Cardiac fibroblast (primary cell): Measurements from ENCODE around the gene AFF1.

ENCODE experiments used
- DNase-seq, 2 donors: peaks; one replicate each; pipeline versions ENCODE4 v3.0.0 to v3.0.0-alpha.2; 2010; ENCODE audit warnings: low read depth in 2 of 2
- H3K4me3 ChIP-seq, 2 donors: replicated peaks in 1 of 2; 1 replicate in 1 of 2; 2 replicates in 1 of 2; pipeline ENCODE4 v1.5.1; 2011; ENCODE audit warnings: low read depth in 2 of 2, low read length in 2 of 2, mild to moderate bottlenecking in 2 of 2, moderate library complexity in 1 of 2
- TF ChIP-seq, protein P1 (sequence below): IDR thresholded peaks from one replicate; pipeline ENCODE4 v1.5.1; 2011; ENCODE audit warnings: low read depth, mild to moderate bottlenecking, low read length, inconsistent platforms

Gene AFF1, protein sequence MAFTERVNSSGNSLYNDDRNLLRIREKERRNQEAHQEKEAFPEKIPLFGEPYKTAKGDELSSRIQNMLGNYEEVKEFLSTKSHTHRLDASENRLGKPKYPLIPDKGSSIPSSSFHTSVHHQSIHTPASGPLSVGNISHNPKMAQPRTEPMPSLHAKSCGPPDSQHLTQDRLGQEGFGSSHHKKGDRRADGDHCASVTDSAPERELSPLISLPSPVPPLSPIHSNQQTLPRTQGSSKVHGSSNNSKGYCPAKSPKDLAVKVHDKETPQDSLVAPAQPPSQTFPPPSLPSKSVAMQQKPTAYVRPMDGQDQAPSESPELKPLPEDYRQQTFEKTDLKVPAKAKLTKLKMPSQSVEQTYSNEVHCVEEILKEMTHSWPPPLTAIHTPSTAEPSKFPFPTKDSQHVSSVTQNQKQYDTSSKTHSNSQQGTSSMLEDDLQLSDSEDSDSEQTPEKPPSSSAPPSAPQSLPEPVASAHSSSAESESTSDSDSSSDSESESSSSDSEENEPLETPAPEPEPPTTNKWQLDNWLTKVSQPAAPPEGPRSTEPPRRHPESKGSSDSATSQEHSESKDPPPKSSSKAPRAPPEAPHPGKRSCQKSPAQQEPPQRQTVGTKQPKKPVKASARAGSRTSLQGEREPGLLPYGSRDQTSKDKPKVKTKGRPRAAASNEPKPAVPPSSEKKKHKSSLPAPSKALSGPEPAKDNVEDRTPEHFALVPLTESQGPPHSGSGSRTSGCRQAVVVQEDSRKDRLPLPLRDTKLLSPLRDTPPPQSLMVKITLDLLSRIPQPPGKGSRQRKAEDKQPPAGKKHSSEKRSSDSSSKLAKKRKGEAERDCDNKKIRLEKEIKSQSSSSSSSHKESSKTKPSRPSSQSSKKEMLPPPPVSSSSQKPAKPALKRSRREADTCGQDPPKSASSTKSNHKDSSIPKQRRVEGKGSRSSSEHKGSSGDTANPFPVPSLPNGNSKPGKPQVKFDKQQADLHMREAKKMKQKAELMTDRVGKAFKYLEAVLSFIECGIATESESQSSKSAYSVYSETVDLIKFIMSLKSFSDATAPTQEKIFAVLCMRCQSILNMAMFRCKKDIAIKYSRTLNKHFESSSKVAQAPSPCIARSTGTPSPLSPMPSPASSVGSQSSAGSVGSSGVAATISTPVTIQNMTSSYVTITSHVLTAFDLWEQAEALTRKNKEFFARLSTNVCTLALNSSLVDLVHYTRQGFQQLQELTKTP

DNA sequence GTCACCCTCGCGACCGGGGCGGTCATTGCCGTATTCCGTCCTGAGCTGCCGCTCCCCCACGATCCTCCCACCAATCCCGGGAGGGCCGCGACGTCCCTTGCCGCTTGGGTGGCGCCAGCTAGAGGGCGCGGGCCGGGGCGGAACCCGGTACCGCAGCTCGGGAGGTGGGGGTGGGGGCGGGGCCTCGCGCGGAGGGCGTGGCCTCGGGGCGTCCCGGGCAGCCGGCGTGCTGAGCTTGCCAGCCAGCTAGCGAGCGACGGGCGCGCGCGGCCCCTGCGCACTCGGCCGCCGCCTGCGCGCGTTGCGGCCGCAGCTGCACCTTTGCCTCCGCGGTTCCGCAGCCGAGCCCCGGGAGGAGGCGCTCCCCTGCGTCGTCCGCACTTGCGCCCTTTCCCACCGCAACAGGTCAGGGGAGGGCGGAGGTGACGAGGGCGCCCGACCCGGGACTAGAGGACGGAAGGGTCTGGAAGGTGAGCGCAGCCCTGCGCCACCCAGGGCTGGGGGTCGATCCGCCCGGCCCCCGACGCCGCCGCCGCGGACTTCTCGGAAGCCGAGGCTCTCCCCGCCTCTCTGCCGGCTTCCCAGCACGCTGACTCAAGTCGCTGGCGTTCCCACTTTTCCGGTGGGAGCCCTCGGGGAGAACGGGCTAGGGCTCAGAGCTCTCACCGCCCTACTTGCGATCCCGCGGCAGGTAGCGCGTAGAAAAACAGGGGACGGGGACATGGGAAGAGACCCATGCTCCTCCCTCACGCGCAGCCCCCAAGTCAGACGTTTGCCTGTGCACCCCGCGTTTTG is at the start of gene AFF1:
Gene AFF1 (plus strand): TSS at position 241 of the 795 bp plus-strand sequence. CDS start 13,523 bp downstream, outside the sequence.
- peak within 1 kb of the TSS; percentile 89 to 90 for H3K4me3 ChIP-seq
- peak; percentile 91 to 96 for DNase-seq
- TF ChIP-seq, protein P1, sequence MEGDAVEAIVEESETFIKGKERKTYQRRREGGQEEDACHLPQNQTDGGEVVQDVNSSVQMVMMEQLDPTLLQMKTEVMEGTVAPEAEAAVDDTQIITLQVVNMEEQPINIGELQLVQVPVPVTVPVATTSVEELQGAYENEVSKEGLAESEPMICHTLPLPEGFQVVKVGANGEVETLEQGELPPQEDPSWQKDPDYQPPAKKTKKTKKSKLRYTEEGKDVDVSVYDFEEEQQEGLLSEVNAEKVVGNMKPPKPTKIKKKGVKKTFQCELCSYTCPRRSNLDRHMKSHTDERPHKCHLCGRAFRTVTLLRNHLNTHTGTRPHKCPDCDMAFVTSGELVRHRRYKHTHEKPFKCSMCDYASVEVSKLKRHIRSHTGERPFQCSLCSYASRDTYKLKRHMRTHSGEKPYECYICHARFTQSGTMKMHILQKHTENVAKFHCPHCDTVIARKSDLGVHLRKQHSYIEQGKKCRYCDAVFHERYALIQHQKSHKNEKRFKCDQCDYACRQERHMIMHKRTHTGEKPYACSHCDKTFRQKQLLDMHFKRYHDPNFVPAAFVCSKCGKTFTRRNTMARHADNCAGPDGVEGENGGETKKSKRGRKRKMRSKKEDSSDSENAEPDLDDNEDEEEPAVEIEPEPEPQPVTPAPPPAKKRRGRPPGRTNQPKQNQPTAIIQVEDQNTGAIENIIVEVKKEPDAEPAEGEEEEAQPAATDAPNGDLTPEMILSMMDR = peak; percentile 32

DNA sequence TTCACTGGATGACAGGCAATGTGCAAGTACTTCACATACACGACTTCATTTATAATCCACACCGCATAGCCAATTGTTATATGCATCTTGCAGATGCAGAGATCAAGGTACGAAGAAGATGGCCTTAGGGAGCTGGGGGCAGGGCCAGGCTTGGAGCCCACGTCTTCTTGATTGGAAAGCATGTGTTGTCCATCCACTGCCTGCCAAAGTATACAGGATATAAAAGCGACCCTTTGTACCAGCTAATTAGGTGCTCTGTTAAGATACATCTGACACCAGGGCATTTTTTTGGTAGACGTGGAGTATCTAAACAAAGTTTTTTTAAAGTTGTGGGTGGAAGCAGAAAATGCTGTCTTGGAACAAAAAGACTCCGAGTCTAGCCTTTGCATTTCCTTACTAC is 44.0 kb upstream of the AFF1 start:
- TF ChIP-seq, protein P1 = no peak
- DNase-seq = no peak
- H3K4me3 ChIP-seq = no peak overlapping the region

DNA sequence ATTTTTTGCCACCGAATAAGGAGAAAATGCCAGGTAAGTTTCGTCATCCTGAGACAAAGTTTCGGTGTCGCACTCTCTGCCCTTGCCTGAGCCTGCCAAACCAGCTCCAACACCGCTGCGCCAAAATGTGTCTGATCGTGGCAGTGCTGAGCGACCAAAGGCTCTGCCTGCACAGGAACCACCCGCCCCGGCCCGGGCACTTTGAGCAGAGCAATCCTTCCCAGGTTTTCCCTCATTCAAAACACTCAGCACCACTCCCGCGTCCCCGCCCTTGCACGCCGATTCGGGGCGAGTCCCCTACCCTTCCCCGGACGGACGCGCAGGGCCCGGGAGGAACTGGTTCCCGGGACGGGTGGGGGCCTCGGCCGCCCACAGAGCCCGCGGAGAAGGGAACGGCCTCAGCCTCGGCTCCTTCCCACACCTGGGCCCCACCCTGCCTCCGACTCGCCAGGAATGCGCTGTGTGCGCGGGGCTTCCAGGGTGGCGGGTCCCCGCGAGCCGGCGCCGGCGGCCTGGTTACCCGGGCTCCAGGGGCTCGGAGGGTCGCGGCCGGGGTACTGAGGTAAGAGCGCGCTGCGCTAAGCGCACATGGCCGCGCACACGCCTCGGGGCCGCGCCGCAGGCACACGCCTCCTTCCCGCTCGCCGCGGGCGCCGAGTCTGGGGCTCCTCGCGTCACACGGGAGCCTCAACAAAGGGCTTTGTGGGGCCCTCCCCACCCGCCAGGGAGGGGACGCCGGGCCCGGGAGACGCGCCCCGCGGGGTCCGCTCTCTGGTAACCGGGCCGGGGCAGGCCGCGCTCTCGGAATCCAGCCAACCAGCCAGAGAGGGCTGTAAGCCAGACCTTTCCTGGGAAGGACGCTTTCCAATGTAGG is 42.8 kb upstream of the AFF1 start, which contains the start of gene C4orf36:
Gene C4orf36 (minus strand): TSS at position 661 of the 874 bp plus-strand sequence. CDS start 902 bp downstream, outside the sequence.
- peak; percentile 41 to 42 for DNase-seq
- peak within 1 kb of the TSS; percentile 71 to 77 for H3K4me3 ChIP-seq
- TF ChIP-seq, protein P1 = no peak

DNA sequence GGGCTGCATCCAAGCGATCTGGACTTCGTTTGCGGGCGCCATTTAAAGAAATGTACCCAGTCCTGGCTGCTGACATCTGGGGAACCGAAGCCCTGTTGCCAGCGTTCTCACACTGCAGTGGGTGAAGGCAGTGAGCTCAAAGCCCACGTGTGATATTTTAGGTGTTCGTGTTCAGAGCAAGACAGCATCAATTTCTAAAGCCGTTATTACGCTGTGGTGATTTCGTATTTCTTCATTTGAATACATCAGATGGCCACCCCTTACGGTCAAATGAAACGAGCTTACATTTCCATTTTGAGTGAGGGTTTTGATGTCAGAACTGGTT is 42.2 kb upstream of the AFF1 start:
- DNase-seq = no peak
- peak overlapping the region; percentile 71 to 77 for H3K4me3 ChIP-seq
- TF ChIP-seq, protein P1 = no peak

DNA sequence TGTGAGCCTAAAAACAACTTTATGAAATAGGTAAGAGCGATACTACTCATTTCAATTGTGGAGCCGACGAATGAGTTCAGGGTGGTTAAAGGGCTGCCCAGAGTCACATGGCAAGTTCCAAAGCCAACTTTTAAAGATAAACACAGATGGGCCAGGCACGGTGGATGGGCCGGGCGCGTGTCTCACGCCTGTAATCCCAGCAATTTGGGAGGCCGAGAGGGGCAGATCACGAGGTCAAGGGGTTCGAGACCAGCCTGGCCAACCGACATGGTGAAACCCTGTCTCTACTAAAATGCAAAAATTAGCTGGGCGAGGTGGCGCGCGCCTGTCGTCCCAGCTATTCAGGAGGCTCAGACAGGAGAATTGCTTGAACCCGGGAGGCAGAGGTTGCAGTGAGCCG is 41.7 kb upstream of the AFF1 start:
- DNase-seq = no peak
- TF ChIP-seq, protein P1 = no peak
- no peak overlapping the region for H3K4me3 ChIP-seq
